Right atrium auricular region (tissue), 2 donors: ENCODE measurements around the gene ABCA3. TPM values are rescaled to one million over a fixed set of nuclear protein-coding genes. Genes with fewer than 3 reads are reported as not detected.

Experiments used
- DNase-seq: peaks from one replicate; pipeline ENCODE4 v3.0.0-alpha.2; 2019; ENCODE audit warnings: low spot score
- H3K27ac ChIP-seq, 2 donors: fragments of 200-600 bp; sonication (generic); 1 replicate in 1 of 2; 2 replicates in 1 of 2; pipeline ENCODE4 v1.5.1; 2016 to 2019
- H3K27me3 ChIP-seq, 2 donors: fragments of 200-600 bp; sonication (generic); one replicate each; pipeline versions ENCODE4 v1.5.1 to v1.6.0; 2017 to 2019
- H3K36me3 ChIP-seq: fragments of 200-600 bp; sonication (generic); one replicate; pipeline ENCODE4 v1.5.1; 2016
- H3K4me1 ChIP-seq, 2 donors: fragments of 200-600 bp; sonication (generic); one replicate each; pipeline versions ENCODE4 v1.5.1 to v1.6.0; 2017 to 2019
- H3K4me3 ChIP-seq, 2 donors: fragments of 200-600 bp; sonication (generic); 1 replicate in 1 of 2; 2 replicates in 1 of 2; pipeline ENCODE4 v1.5.1; 2017 to 2019; ENCODE audit warnings: mild to moderate bottlenecking in 1 of 2, moderate library complexity in 1 of 2
- H3K9me3 ChIP-seq, 2 donors: fragments of 200-600 bp; sonication (generic); one replicate each; pipeline ENCODE4 v1.5.1; 2019
- CTCF ChIP-seq, 2 donors: fragments of 200-600 bp; sonication (generic); IDR thresholded peaks; one replicate each; pipeline ENCODE4 v1.5.1; 2019; ENCODE audit warnings: antibody characterized with exemption in 2 of 2
- total RNA-seq, 2 donors: library from RNA; depleted of rRNA; stranded (reverse); fragments of >200 nt; gene quantifications; one replicate each; pipeline ENCODE4 v1.1.0, GENCODE V29; 2016

Gene ABCA3
- total RNA-seq, 2 donors from 2014 or later, result 7.5 to 10.1 TPM

- H3K36me3 ChIP-seq, result peaks cover 76% of the 10 kb centered on the region
- no peak overlapping the region for H3K27ac ChIP-seq
- no peak overlapping the region for H3K4me3 ChIP-seq
- TF ChIP-seq CTCF (IDR thresholded peaks at IDR 0.05), result no peak
- no peaks in the 10 kb centered on the region for H3K27me3 ChIP-seq
- DNase-seq, result no peak
- peaks cover 0 to 25% of the 10 kb centered on the region in 2 donors for H3K4me1 ChIP-seq
- H3K9me3 ChIP-seq, result no peaks in the 10 kb centered on the region
Measured at GRCh38 chr16:2233046-2233775, 107.3 kb downstream of the ABCA3 start.

- Histone ChIP-seq H3K4me1 (peaks cover 0 to 17% of the 10 kb centered on the region in 2 donors), H3K27ac (no peak overlapping the region), H3K4me3 (no peak overlapping the region), H3K9me3 (no peaks in the 10 kb centered on the region), H3K27me3 (no peaks in the 10 kb centered on the region), H3K36me3 (peaks cover 77% of the 10 kb centered on the region)
- DNase-seq, result no peak
- no peak for TF ChIP-seq CTCF (IDR thresholded peaks at IDR 0.05)
Measured at GRCh38 chr16:2232094-2232990, 108.2 kb downstream of the ABCA3 start.

- no peak overlapping the region for H3K27ac ChIP-seq
Measured at GRCh38 chr16:2231016-2231931, 109.3 kb downstream of the ABCA3 start.

GRCh38 chr16:2230376-2230775 is 110.2 kb downstream of the ABCA3 start:
- Histone ChIP-seq H3K27me3 (no peaks in the 10 kb centered on the region), H3K4me3 (no peak overlapping the region), H3K9me3 (no peaks in the 10 kb centered on the region), H3K27ac (no peak overlapping the region), H3K36me3 (peaks cover 72% of the 10 kb centered on the region), H3K4me1 (peaks cover 0 to 6% of the 10 kb centered on the region in 2 donors)
- DNase-seq, result no peak
- TF ChIP-seq CTCF (IDR thresholded peaks at IDR 0.05), result no peak

More at GRCh38 chr16:2231016-2231931, 109.3 kb downstream of the ABCA3 start:
- Histone ChIP-seq H3K4me1 (peaks cover 0 to 7% of the 10 kb centered on the region in 2 donors), H3K9me3 (no peaks in the 10 kb centered on the region), H3K4me3 (no peak overlapping the region), H3K27me3 (no peaks in the 10 kb centered on the region), H3K36me3 (peaks cover 77% of the 10 kb centered on the region)
- TF ChIP-seq CTCF (IDR thresholded peaks at IDR 0.05), result no peak
- DNase-seq, result no peak

- H3K27ac ChIP-seq, result no peak overlapping the region
- no peak overlapping the region for H3K4me3 ChIP-seq
- H3K27me3 ChIP-seq, result no peaks in the 10 kb centered on the region
- DNase-seq, result no peak
- H3K9me3 ChIP-seq, result no peaks in the 10 kb centered on the region
- H3K36me3 ChIP-seq, result peaks cover 66% of the 10 kb centered on the region
- TF ChIP-seq CTCF (IDR thresholded peaks at IDR 0.05), result no peak
- H3K4me1 ChIP-seq, result peaks cover 0 to 12% of the 10 kb centered on the region in 2 donors
Measured at GRCh38 chr16:2229632-2230250, 110.8 kb downstream of the ABCA3 start.
